ENCODE data around the gene SSB. TPM values are rescaled to one million over a fixed set of nuclear protein-coding genes. Genes with fewer than 3 reads are reported as not detected.

The SSB gene
- total and polyA plus RNA-seq, 4 donors, result 29.9 to 61.4 (median 42.2) TPM

- TF ChIP-seq, protein P1, sequence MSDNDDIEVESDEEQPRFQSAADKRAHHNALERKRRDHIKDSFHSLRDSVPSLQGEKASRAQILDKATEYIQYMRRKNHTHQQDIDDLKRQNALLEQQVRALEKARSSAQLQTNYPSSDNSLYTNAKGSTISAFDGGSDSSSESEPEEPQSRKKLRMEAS (IDR thresholded peaks at IDR 0.05), result peak; percentile 9
- TF ChIP-seq YY1 (IDR thresholded peaks at IDR 0.05) (peak; percentile 61), RAD21 (IDR thresholded peaks at IDR 0.05) (peak; percentile 34 to 58), HNF4A (conservative IDR thresholded peaks at IDR 0.05) (peak; percentile 75 to 83), GABPA (IDR thresholded peaks at IDR 0.05 in 1 of 2, conservative IDR thresholded peaks at IDR 0.05 in 1 of 2) (no peak), HNF4G (IDR thresholded peaks at IDR 0.05) (peak; percentile 60), JUND (IDR thresholded peaks at IDR 0.05) (peak in 1 of 2 donors; percentile 16), RXRA (IDR thresholded peaks at IDR 0.05) (peak; percentile 53 to 74), ATF3 (IDR thresholded peaks at IDR 0.05) (no peak), SP1 (IDR thresholded peaks at IDR 0.05) (peak; percentile 89), NR2F2 (IDR thresholded peaks at IDR 0.05) (no peak)
Measured at GRCh38 chr2:169761251-169761969, 37.3 kb upstream of the SSB start (continued).

DNA sequence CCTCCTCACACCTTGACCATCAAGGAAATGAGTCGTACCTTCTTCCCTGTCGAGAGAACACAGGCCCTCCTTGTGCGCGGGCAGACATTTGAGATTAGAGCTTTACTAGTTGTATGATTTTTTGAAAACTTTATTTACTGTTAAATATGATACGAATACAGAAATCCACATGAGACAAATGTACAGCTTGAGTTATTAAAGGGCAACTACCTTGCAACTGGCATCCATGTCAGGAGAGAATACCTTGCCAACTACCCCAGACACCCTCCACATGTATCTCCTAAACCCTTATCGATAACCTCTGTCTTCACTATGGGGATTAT is 36.7 kb upstream of the SSB start:
- Histone ChIP-seq H3K4me1 (ENCODE audit: control insufficient read depth in 4 of 4, insufficient read depth in 4 of 4, low read length in 3 of 4) (peaks cover 1 to 14% (median 10%) of the 10 kb centered on the region in 4 donors), H3K27me3 (ENCODE audit: control insufficient read depth in 4 of 4, insufficient read depth in 4 of 4, low read length in 3 of 4) (no peaks in the 10 kb centered on the region), H3K9me3 (ENCODE audit: control insufficient read depth in 4 of 4, low read length in 3 of 4) (no peaks in the 10 kb centered on the region), H3K36me3 (ENCODE audit: control insufficient read depth in 4 of 4, insufficient read depth in 3 of 4, low read depth in 1 of 4, low read length in 3 of 4) (no peaks in the 10 kb centered on the region), H3K27ac (ENCODE audit: low read depth in 1 of 2, low read length in 2 of 2) (peak overlapping the region; percentile 25 to 81), H3K4me3 (ENCODE audit: low read depth in 1 of 3, low read length in 3 of 3) (no peak overlapping the region), H3K9ac (ENCODE audit: low read depth in 1 of 2, low read length in 2 of 2) (peak overlapping the region in 1 of 2 donors; percentile 34)
- peak; percentile 18 for TF ChIP-seq SP1 (IDR thresholded peaks at IDR 0.05)
- TF ChIP-seq GABPA (IDR thresholded peaks at IDR 0.05 in 1 of 2, conservative IDR thresholded peaks at IDR 0.05 in 1 of 2), result no peak
- no peak for DNase-seq (ENCODE audit: low spot score)
- WGBS, result 50% methylated on average over 6 of the region's 6 CpGs

DNA sequence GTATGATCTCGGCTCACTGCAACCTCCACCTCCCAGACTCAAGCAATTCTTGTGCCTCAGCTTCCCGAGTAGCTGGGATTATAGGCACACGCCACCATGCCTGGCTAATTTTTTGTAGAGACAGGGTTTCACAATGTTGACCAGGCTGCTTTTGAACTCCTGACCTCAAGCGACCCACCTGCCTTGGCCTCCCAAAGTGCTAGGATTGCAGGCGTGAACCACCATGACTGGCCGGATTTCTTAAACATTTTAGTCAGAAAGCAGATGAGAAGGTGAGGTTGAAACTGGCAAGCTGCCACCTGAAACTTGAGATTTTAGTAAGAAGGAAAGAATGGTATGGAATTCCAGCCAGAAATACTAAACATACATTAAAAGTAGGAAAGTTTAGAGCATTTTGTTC is 33.1 kb upstream of the SSB start:
- 54% methylated on average over 6 of the region's 6 CpGs for WGBS
- no peak overlapping the region for H3K4me3 ChIP-seq (ENCODE audit: low read depth in 1 of 3, low read length in 3 of 3)

More for the DNA sequence above, 33.1 kb upstream of the SSB start:
- peaks cover 4 to 24% (median 18%) of the 10 kb centered on the region in 4 donors for H3K4me1 ChIP-seq (ENCODE audit: control insufficient read depth in 4 of 4, insufficient read depth in 4 of 4, low read length in 3 of 4)
- H3K9me3 ChIP-seq (ENCODE audit: control insufficient read depth in 4 of 4, low read length in 3 of 4), result no peaks in the 10 kb centered on the region
- H3K27ac ChIP-seq (ENCODE audit: low read depth in 1 of 2, low read length in 2 of 2), result no peak overlapping the region
- no peak for DNase-seq (ENCODE audit: low spot score)
- H3K9ac ChIP-seq (ENCODE audit: low read depth in 1 of 2, low read length in 2 of 2), result no peak overlapping the region
- TF ChIP-seq TAF1 (conservative IDR thresholded peaks at IDR 0.05) (no peak), HNF4A (conservative IDR thresholded peaks at IDR 0.05) (peak in 1 of 2 donors; percentile 33), ATF3 (IDR thresholded peaks at IDR 0.05) (no peak), CTCF (IDR thresholded peaks at IDR 0.05; ENCODE audit: low read depth, low read length, missing input control) (no peak), EGR1 (IDR thresholded peaks at IDR 0.05; ENCODE audit: low read depth in 2 of 2) (no peak), HNF4G (IDR thresholded peaks at IDR 0.05) (no peak), GABPA (IDR thresholded peaks at IDR 0.05 in 1 of 2, conservative IDR thresholded peaks at IDR 0.05 in 1 of 2) (no peak), FOXA2 (IDR thresholded peaks at IDR 0.05) (no peak), NR2F2 (IDR thresholded peaks at IDR 0.05) (no peak), JUND (IDR thresholded peaks at IDR 0.05) (no peak), RAD21 (IDR thresholded peaks at IDR 0.05) (no peak), RXRA (IDR thresholded peaks at IDR 0.05) (peak; percentile 44 to 80), FOXA1 (IDR thresholded peaks at IDR 0.05) (no peak), SP1 (IDR thresholded peaks at IDR 0.05) (peak; percentile 42), YY1 (IDR thresholded peaks at IDR 0.05) (no peak)
- TF ChIP-seq, protein P2, sequence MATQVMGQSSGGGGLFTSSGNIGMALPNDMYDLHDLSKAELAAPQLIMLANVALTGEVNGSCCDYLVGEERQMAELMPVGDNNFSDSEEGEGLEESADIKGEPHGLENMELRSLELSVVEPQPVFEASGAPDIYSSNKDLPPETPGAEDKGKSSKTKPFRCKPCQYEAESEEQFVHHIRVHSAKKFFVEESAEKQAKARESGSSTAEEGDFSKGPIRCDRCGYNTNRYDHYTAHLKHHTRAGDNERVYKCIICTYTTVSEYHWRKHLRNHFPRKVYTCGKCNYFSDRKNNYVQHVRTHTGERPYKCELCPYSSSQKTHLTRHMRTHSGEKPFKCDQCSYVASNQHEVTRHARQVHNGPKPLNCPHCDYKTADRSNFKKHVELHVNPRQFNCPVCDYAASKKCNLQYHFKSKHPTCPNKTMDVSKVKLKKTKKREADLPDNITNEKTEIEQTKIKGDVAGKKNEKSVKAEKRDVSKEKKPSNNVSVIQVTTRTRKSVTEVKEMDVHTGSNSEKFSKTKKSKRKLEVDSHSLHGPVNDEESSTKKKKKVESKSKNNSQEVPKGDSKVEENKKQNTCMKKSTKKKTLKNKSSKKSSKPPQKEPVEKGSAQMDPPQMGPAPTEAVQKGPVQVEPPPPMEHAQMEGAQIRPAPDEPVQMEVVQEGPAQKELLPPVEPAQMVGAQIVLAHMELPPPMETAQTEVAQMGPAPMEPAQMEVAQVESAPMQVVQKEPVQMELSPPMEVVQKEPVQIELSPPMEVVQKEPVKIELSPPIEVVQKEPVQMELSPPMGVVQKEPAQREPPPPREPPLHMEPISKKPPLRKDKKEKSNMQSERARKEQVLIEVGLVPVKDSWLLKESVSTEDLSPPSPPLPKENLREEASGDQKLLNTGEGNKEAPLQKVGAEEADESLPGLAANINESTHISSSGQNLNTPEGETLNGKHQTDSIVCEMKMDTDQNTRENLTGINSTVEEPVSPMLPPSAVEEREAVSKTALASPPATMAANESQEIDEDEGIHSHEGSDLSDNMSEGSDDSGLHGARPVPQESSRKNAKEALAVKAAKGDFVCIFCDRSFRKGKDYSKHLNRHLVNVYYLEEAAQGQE (IDR thresholded peaks at IDR 0.05), result no peak
- TF ChIP-seq, protein P3, sequence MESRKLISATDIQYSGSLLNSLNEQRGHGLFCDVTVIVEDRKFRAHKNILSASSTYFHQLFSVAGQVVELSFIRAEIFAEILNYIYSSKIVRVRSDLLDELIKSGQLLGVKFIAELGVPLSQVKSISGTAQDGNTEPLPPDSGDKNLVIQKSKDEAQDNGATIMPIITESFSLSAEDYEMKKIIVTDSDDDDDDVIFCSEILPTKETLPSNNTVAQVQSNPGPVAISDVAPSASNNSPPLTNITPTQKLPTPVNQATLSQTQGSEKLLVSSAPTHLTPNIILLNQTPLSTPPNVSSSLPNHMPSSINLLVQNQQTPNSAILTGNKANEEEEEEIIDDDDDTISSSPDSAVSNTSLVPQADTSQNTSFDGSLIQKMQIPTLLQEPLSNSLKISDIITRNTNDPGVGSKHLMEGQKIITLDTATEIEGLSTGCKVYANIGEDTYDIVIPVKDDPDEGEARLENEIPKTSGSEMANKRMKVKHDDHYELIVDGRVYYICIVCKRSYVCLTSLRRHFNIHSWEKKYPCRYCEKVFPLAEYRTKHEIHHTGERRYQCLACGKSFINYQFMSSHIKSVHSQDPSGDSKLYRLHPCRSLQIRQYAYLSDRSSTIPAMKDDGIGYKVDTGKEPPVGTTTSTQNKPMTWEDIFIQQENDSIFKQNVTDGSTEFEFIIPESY (IDR thresholded peaks at IDR 0.05), result no peak
- TF ChIP-seq, protein P1 (IDR thresholded peaks at IDR 0.05), result no peak
- H3K27me3 ChIP-seq (ENCODE audit: control insufficient read depth in 4 of 4, insufficient read depth in 4 of 4, low read length in 3 of 4), result no peaks in the 10 kb centered on the region
- H3K36me3 ChIP-seq (ENCODE audit: control insufficient read depth in 4 of 4, insufficient read depth in 3 of 4, low read depth in 1 of 4, low read length in 3 of 4), result no peaks in the 10 kb centered on the region

All from liver (tissue), 9 donors.